GM19023 (cell line): Measurements from ENCODE around the gene DENND6B.

Experiments used
- ATAC-seq: cut with Tn5 transposase; IDR thresholded peaks from one replicate; pipeline ENCODE4 v1.9.1; 2021; ENCODE audit warnings: mild to moderate bottlenecking, moderate library complexity; ENCODE audit not compliant: unreplicated experiment

Gene DENND6B

DNA sequence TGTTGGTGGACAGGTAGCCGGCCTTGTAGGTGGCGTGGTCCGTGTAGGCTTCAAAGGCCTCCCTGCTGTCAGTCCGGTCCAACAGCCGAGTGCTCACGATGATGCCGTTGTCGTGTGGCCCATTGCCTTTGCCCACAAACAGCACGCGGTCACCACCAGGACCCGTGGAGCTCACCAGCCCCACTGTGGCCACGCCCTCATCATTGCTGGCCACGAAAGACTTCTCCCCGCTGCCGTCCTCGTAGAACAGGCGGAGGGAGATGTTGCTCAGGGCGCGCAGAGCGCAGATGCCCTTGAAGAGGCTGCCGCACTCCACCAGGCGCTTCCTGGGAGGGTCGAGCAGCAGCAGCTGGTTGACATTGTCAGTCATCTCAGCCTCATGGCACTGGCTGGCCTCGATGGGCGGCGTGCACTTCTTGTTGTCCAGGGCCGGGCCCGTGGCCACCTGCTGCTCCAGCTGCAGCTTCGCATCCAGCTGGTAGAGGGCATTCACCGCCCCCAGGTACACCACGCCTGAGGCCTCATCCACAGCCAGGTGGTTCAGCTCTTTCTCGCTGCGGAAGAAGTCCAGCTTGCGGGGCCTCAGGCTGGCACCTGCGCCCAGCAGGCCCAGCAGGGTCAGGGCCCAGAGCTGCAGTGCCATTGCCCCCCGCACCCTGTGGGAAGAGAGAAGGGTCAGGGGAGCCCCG, 36.7 kb downstream of the DENND6B start:
- ATAC-seq: no peak

DNA sequence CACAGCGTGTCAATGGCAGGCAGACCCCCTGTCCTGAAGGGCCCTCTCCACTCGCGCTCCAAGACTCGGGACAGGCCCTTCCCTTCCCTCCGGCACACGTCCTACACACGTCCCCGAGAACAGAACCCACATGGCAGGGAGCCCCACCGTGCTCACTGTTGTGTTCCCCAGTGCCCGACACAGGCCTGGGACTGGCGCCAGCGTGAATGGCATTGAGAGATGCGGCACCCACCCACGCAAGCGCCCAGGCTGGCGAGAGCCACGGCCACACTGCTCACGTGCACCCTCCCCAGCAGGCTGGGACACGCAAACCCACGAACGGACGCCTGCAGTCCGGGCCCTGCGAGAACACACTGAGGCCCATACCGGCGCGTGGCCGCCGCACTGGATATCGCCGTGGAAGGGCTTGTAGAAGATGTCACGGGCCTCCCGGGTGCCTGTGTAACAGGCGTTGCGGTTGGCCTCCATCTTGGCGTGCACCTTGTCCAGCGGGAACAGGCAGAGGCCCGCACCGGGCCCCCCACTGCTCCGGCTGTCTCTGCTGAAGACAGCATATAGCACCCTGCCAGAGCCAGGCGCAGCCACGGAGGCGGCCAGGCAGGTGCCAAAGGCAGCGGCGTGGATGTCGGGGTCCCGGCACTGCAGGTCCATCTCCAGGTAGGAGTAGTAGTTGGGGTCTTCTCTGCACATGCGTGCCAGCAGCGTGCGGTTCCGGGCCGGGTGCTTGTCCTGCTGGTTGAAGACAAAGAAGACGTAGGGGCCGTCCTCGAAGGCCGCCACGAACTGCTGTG, 37.5 kb downstream of the DENND6B start:
- ATAC-seq: no peak

DNA sequence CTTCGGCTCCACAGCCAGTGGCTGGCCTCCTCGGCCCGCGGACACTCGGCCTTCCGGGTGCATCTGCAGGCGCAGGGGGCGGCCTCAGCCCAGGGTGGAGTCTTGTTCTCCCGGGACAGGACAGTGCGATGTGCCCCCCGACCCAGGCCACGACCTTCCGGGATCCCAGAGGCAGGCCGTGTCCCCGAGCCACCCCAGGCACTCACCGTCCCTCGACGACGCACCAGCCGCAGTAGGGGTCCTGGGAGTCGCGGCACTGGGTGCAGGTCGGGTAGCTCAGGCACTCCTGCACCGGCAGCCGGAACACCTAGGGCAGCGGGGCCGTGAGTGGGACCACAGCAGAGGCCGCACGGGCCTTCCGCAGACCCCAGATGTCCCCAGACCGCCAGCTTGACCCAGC, 39.1 kb downstream of the DENND6B start:
- ATAC-seq: no peak

DNA sequence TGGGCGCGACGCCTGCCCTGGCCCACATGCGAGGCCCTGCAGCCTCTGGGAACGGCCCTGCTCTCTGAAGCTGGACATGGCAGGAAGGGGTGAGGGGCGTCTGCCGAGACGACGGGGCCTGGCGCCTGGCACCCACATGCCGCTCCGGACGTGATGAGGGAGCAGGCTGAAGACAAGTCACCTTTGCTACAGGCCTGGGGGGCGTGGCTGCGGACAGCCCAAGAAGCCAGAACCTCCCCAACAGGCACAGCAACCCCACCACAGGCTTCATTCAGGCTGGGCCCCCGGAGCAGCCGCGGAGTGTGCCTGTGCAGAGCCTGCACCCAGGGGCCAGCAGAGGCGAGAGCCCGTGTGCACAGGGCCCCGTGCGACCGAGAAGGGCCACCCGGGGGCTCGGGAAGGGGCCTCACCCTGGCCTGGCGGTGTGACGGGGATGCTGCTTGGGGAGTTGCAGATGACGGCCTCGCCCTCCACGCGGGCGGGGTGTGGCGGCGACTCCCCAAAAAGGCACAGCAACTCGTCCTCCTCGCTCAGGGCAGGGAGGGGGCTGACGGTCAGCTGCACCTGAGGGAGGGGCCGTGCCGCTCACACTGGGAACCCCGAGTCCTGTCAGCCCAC, 40.0 kb downstream of the DENND6B start:
- ATAC-seq: no peak

DNA sequence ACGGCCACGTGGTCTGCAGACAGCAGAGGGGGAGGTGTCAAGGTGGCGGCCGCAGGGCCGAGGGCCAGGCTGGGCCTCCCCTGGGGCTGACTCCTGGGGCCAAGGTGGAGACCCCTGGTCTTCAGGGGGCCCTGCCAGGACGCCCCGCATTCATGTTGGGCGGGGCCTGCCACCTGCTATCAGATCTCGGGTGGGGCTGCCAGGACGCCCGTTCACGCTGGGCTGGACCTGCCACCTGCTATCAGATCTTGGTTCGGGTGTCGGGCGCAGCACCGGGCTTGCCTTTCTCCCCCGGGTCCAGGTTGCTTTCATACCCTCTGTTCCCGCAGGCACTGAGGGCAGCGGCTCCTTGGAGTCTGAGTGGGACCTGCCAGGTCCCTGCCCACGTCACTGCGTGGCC, 40.5 kb downstream of the DENND6B start:
- ATAC-seq: no peak

DNA sequence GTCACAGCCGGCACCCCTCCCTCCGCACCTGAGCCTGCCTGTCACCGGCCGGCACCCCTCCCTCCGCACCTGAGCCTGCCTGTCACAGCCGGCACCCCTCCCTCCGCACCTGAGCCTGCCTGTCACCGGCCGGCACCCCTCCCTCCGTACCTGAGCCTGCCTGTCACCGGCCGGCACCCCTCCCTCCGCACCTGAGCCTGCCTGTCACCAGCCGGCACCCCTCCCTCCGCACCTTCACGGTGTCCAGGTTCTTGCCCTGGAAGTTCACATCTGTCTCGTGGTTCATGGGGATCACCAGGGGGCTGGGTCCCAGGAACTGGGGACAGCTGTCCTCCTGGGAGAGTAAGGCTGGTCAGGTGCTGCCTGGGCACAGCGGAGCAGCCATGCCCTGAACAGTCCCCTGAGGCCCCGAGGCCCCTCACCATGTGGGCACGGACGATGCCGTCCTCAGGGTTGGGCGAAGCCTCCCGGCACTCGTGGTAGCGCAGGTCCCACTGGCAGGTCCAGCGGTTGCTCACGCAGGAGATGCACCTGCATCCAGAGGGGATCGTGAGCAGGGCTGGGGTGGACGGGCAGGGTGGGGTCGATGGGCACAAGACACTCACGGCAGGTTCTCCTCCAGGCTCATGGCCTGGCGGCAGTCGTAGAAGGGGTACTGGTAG, 41.1 kb downstream of the DENND6B start:
- no peak for ATAC-seq

DNA sequence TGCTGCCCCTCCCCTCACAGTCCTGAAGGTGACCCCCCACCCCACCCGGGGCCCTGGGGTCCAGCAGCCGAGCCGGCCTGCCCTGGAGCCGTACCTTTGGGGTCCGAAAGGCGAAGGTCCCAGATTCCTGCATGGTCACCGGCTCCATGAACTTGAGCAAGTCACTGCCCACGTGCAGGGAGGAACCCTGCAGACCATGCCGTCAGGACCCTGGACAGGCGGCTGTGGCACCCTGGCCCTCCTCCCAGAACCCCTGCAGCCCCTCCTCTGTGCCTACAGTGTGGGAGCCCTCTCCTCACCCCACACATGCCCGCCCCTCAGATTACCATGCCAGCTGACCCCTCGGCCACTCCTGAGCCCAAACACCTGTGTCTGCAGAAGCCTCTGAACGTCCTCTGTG, 42.3 kb downstream of the DENND6B start:
- ATAC-seq: no peak

DNA sequence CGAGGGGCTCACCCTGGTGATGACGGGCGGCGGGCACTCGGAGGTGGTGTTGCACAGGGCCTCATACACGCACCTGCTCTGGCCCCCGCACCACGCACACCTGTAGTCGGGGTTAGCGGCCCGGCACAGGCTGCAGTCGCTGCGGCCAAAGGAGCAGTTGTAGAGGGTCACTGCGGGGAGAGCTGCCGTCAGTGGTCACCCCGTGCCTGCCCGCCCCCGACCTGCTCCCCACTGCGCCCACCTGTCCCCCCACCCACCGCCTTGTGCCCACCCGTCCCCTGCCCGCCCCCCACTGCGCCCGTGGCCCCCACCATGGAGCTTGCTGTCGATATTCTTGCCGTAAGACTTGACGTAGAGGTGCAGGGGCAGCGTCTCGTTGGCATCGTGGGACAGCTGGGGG, 43.0 kb downstream of the DENND6B start:
- ATAC-seq: no peak

DNA sequence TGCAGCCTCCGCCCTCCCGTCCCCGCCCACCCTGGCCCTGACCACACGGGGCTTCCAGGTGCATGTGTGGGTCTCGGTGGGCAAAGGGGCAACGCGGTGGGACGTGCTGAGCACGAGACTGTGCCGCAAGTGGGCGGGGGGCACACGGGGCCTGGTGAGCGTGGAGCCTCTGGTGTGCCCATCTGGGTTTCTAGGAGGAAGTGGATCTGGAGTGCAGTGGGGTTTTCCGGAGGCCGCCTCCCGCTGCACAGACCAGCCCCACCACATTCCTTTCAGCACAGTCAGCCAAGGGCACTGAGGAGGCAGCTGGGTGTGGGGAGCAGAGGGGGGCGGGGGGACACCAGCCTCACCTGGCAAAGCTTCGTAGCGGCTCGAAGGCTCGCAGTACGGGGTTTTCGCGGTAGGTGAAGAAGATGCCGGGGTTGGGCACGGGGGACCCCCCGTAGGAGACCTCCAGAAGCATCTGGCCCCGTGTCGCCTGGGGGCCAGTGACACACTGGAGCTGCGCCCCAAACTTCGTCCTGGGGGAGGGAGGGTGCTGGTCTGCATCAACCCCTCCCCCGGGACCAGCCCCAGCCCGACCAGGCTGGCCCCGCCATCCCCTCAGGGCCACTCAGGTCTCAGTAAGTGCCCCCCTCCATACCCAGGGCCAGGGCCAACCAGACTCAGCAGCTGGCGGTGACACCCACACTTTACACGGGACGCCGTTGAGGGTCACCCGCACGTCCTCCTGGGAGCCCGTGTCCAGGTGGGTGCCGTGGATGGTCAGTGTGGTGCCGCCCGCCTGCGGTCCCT, 44.3 kb downstream of the DENND6B start:
- ATAC-seq: no peak

DNA sequence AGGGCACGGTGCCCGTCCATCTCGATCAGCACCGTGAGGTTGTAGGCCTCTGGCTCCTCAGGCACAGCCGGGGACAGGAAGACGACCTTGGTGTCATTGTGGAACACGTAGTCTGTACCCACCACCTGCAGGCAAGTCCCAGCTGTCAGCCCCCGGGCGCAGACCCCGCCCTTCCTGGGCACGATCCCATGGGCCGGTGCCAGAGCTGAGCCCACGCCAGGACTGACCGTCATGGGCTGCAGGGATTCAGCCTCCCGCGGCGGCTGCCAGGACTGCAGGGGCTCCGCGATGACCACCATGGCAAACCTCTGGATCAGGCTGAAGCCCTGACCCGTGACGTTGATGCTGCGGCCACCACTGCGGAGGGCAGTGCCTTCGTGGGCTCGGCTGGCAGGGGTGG, 44.9 kb downstream of the DENND6B start:
- ATAC-seq: no peak

DNA sequence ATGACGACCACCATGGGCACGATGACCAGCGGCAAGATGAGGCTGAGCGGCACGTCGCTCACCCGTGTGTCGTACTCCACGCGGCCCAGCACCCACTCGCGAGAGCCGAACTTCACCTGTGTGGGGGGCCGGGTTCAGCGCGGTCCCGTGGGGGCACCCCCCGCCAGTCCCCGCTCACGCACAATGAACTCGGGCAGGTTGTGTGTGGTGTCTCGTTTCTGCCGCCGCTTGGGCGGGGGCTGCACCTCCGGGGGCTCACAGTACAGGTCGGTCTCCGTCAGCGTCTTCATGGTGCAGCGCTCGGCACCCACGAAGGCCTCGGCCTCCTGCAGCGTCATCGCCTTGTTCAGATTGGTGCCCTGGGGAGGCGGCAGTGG, 45.4 kb downstream of the DENND6B start:
- ATAC-seq: no peak

DNA sequence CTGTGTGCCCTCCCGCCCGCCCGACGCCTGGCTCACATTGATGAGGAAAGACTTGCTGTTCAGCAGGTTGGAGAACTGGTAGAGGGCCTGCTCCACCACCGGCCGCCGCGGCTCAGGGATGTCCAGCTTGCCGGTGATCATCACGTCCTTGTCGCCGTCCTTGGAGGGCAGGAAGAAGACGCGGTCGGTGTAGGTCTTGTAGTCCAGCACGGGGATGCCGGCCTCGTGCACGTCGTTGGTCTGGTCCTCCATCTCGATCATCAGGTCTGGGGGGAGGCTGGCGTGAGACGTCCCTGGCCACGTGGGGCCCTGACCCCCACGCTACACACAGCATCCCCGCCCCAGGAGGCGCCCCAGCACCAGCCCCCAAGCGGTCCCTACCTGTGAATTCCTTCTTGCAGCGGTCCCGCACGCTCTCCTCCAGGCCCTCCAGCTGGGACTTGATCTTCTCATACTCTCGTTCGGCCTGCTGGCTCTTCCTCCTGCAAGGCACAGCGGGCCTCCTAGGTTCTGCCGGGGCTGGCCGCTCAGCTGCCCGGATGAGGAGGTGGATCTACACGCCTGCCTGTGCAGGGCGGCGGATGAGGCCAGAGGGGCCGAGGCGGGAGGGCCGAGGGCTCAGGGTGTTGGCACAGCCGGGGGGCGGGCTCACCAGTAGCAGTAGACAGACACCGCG, 46.0 kb downstream of the DENND6B start:
- no peak for ATAC-seq

DNA sequence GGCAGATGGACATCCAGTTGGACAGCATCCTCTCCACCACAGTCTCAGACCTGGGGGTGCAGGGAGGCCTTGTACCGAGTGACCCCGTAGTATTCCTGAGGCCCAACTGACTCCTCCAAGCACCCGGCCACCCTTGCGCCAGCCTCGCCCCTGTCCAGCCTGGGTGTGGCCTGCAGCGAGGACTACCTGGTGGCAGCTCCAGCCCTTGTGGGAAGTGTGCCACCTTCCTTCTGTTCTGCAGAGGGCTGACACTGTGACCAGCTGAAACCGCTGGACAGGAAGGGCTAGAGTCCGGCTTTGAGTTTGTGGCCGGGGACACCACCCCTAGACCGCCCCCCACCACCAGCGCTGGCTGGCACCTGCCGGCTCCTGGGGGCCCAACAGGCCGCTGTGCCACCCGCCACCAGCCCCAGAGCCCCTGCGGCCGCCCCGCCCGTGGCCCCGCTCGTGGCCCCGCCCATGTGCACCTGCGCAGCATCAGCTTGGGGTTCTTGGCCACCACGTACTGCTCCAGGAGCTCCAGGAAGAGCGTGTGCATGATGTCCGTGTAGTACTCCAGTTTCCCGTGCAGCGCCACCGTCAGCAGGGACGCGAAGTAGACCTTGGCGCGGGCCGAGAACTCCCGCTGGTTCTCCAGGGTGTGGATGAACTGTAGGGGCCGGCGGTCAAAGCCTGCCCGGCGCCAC, 46.6 kb downstream of the DENND6B start:
- ATAC-seq: no peak

DNA sequence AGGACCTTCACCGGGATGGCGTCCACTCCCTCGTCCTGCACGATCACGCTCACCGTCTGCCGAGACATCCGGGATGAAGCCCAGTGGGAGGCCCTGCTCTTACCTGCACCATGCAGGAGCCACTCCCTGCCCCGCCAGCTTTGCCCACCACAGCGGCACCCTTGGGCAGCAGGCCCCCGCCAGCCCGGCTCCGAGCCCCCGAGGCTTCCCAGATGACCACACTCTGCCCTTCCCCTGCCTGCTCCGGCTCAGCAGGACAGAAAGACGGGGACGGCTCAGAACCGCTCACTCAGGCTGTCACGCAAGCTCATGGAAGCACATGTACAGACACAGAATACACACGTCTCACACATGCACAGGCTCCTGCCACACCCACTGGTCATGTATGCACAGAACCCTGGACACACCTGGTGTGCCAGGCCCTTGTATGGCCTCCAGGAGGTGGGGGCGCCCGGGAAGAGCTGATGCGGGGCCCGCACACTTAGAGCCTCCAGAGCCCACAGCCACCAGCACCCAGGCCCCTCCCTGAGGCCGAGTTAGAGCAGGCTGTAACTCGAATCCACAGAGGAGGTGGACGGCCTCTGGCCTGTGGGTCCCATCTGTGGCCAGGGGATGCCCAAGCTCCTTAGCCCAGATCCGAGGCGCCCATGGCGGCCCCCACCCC, 47.7 kb downstream of the DENND6B start:
- ATAC-seq: no peak

DNA sequence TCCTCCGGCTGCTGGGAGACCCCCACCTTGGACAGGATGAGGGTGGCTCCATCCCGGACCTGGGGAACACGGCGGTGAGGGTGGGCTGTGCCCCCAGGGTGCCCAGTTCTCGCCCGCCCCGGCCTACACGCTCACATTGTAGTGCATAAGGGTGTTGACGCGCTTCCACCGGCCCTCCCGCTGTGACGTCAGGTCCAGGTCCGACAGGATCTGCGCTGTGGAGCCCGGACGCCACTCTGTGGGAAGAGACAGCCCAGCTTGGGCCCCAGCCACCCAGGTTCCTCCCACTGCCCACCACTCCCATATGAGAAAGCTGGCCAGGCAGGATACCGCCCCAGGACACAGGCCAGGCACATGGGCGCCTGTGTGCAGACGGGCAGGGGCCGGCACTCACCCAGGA, 48.4 kb downstream of the DENND6B start:
- ATAC-seq: no peak

DNA sequence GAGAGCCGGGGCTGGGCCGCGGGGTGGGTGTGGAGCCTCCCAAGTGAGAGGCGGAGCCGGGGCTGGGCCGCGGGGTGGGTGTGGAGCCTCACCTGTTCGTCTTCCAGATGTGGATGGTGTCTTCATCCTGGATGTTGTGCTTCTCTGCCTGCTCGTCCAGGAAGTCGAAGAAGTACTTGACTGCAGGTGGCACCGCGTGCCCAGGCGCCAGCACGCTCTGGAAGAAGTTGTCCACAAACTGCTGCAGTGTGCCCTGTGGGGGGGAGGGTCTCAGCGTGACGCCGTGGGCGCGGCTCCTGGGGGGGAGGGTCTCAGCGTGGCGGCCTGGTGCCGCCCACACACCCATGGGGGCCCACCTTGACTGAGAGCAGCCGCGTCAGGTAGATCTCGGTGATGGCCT, 49.1 kb downstream of the DENND6B start:
- ATAC-seq: no peak

DNA sequence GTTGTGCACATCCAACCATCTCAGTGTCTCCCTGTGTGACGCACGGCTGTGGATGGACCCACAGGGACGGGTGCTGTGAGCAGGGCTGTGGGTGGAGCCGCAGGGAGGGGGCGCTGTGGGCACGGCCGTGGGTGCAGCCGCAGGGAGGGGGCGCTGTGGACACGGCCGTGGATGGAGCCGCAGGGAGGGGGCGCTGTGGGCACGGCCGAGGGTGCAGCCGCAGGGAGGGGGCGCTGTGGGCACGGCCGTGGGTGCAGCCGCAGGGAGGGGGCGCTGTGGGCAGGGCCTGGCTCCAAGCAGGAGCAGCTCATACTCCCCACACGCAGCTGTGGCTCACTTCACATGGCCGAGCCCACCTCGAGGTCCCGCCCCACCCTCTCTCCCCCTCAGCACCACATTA, 50.7 kb downstream of the DENND6B start:
- ATAC-seq: peak; percentile 76

DNA sequence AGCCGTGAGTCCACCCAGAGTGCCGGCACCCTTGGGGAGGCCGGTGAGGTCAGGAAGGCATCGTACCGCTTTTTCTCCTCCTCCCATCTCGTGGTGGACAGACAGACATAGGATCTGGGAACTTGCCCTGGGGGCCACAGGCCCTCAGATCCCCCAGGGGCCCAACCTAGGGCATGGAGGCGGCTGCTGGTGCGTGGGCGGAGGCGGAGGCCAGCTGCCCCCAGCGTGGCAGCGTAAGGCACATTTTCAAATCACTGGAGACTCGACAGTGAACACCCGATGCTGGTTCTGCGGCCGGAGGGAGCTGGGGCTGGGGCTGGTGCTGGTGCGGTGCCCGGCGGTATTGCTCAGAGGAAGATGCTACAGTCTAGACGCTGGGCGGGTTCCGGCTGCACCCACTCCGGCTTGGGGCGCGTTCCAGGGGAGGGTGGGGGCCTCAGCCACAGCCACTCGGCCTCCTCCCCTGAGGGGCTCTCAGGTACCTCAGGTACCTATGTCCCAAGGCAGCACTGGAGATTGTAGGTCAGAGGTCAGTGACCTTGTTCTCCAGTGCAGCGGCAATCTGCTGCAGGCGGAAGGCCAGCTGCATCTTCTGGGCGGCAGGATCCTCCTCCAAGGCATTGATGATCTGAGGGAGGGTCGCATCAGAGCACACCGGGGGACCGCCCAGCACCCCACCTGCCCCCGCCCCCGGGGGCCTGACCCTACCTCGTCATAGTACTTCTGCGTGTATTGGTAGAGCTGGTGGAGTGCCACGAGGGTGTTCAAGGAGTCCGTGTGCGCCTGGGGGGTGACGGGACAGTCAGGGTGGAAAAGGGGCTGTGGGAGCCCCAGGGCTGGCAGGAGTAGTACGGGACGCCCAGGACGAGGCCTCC, 51.4 kb downstream of the DENND6B start:
- no peak for ATAC-seq
